Measurements from ENCODE around the gene FZR1. TPM values are rescaled to one million over a fixed set of nuclear protein-coding genes. Genes with fewer than 3 reads are reported as not detected.
A peak's percentile ranks its signal among the peaks of the same experiment; 100 is the strongest.

The FZR1 gene
- total RNA-seq, 2 experiments from 2014 or later = 39.9 to 40.9 TPM

GRCh38 chr19:3501780-3502179, 4.3 kb upstream of the FZR1 start:
- POLR2A ChIA-PET = interaction anchor here (0.6 to 1.8 kb wide), 2 partner anchors 24 to 145 kb away, joined by 3 to 4 read pairs; no protein-coding TSS in a partner anchor
- Mint-ChIP-seq H3K27ac (no peak overlapping the region), H3K27me3 (no peaks in the 10 kb centered on the region), H3K36me3 (ENCODE audit: low read depth) (peaks cover 14% of the 10 kb centered on the region), H3K4me3 (no peak overlapping the region), H3K4me1 (ENCODE audit: low read depth) (peaks cover 22% of the 10 kb centered on the region), H3K9me3 (no peaks in the 10 kb centered on the region)
- intact Hi-C loops (cut with micrococcal nuclease) = no loop called here
- DNase-seq (no peak), ATAC-seq (no peak)
- CTCF ChIA-PET = interaction anchor here (0.7 to 8.9 kb wide), 2 partner anchors 16 to 261 kb away, joined by 3 to 54 read pairs; partner anchors contain the start of genes MRPL54 and SMIM44
- TF ChIP-seq CTCF (IDR thresholded peaks at IDR 0.05) = no peak

- intact Hi-C loops (cut with micrococcal nuclease) = no loop called here
- ChIA-PET CTCF (interaction anchor here (8.9 kb wide), 1 partner anchor 17 kb away, joined by 54 read pairs; the partner anchor contains the start of gene SMIM44), POLR2A (no interaction called here)
- DNase-seq (no peak), ATAC-seq (no peak)
- Mint-ChIP-seq H3K36me3 (ENCODE audit: low read depth) (peaks cover 12% of the 10 kb centered on the region), H3K4me1 (ENCODE audit: low read depth) (peaks cover 28% of the 10 kb centered on the region), H3K27me3 (no peaks in the 10 kb centered on the region), H3K27ac (no peak overlapping the region), H3K9me3 (no peaks in the 10 kb centered on the region), H3K4me3 (no peak overlapping the region)
- no peak for TF ChIP-seq CTCF (IDR thresholded peaks at IDR 0.05)
Measured at GRCh38 chr19:3503036-3503572, 3.0 kb upstream of the FZR1 start.

GRCh38 chr19:3504735-3505134, 1.4 kb upstream of the FZR1 start:
- Mint-ChIP-seq H3K36me3 (ENCODE audit: low read depth) (peaks cover 11% of the 10 kb centered on the region), H3K27me3 (no peaks in the 10 kb centered on the region), H3K4me3 (peak overlapping the region; percentile 88), H3K9me3 (no peaks in the 10 kb centered on the region), H3K27ac (peak overlapping the region; percentile 93), H3K4me1 (ENCODE audit: low read depth) (peaks cover 37% of the 10 kb centered on the region)
- TF ChIP-seq CTCF (IDR thresholded peaks at IDR 0.05) = no peak
- ChIA-PET POLR2A (no interaction called here), CTCF (interaction anchor here (8.9 kb wide), 1 partner anchor 19 kb away, joined by 54 read pairs; the partner anchor contains the start of gene SMIM44)
- intact Hi-C loops (cut with micrococcal nuclease) = no loop called here
- no peak for DNase-seq
- ATAC-seq = no peak

GRCh38 chr19:3506384-3507340, 551 bp downstream of the FZR1 start:
- ATAC-seq (no peak), DNase-seq (peak; percentile 49)
- POLR2A ChIA-PET = interaction anchor here (0.8 to 1.0 kb wide), 2 partner anchors 9 to 38 kb away, joined by 3 read pairs; no protein-coding TSS in a partner anchor
- intact Hi-C loops (cut with micrococcal nuclease) = no loop called here
- Mint-ChIP-seq H3K27me3 (no peaks in the 10 kb centered on the region), H3K27ac (peak overlapping the region; percentile 85), H3K4me1 (ENCODE audit: low read depth) (peaks cover 44% of the 10 kb centered on the region), H3K36me3 (ENCODE audit: low read depth) (peaks cover 14% of the 10 kb centered on the region), H3K4me3 (peak overlapping the region; percentile 88), H3K9me3 (no peaks in the 10 kb centered on the region)
- CTCF ChIA-PET = no interaction called here
- no peak for TF ChIP-seq CTCF (IDR thresholded peaks at IDR 0.05)
